Endothelial cell of umbilical vein (primary cell): ENCODE results near the gene STYX.

Experiments used
- CTCF ChIP-seq, 2 donors: IDR thresholded peaks; 1 replicate in 1 of 2; 2 replicates in 1 of 2; pipeline ENCODE4 v1.5.1; 2011; ENCODE audit warnings: low read length in 2 of 2, mild to moderate bottlenecking in 2 of 2, moderate library complexity in 2 of 2, control low read depth in 1 of 2, inconsistent platforms in 1 of 2, low read depth in 1 of 2; ENCODE audit not compliant: insufficient read depth in 1 of 2; ENCODE audit errors: extremely low read depth in 1 of 2
- EZH2 ChIP-seq: IDR thresholded peaks from 2 replicates; pipeline ENCODE4 v1.6.1; 2012; ENCODE audit warnings: borderline replicate concordance, low read depth, mild to moderate bottlenecking, moderate library complexity, low read length, inconsistent platforms; ENCODE audit not compliant: severe bottlenecking
- FOS ChIP-seq: IDR thresholded peaks from 2 replicates; pipeline ENCODE4 v1.6.1; 2011; ENCODE audit warnings: mild to moderate bottlenecking, low read length, moderate library complexity, borderline replicate concordance; ENCODE audit not compliant: insufficient read depth
- GATA2 ChIP-seq: IDR thresholded peaks from 2 replicates; pipeline ENCODE4 v1.7.0; 2011; ENCODE audit warnings: low read depth, mild to moderate bottlenecking, moderate library complexity, mixed read lengths, low read length; ENCODE audit not compliant: insufficient read length, insufficient read depth
- JUN ChIP-seq: IDR thresholded peaks from 2 replicates; pipeline ENCODE4 v1.6.1; 2011; ENCODE audit warnings: borderline replicate concordance, low read depth; ENCODE audit not compliant: insufficient read length, insufficient read depth
- MAX ChIP-seq: IDR thresholded peaks from 2 replicates; pipeline ENCODE4 v1.6.1; 2011; ENCODE audit not compliant: insufficient read depth, insufficient read length
- MYC ChIP-seq: IDR thresholded peaks from one replicate; pipeline ENCODE4 v1.6.1; 2011; ENCODE audit warnings: mild to moderate bottlenecking, low read depth, low read length
- POLR2A ChIP-seq: IDR thresholded peaks from 2 replicates; pipeline ENCODE4 v1.6.1; 2012; ENCODE audit warnings: low read depth, mild to moderate bottlenecking, control low read depth, low read length
- POLR2AphosphoS5 ChIP-seq: IDR thresholded peaks from 2 replicates; pipeline ENCODE4 v1.6.1; 2012; ENCODE audit warnings: low read depth, mild to moderate bottlenecking, control low read depth, low read length, moderate library complexity; ENCODE audit not compliant: insufficient read depth

- TF ChIP-seq MAX: no peak
- TF ChIP-seq POLR2A: no peak
- no peak for TF ChIP-seq CTCF (IDR thresholded peaks at IDR 0.05; ENCODE audit: extremely low read depth in 1 of 2, insufficient read depth in 1 of 2, low read depth in 1 of 2, low read length in 2 of 2)
- no peak for TF ChIP-seq GATA2
- no peak for TF ChIP-seq POLR2AphosphoS5
- TF ChIP-seq FOS: no peak
- TF ChIP-seq MYC: no peak
- TF ChIP-seq EZH2: no peak
- TF ChIP-seq JUN: no peak
These were observed 56.9 kb downstream of the STYX start for GRCh38 chr14:52786887-52787286.
